ENCODE data around the gene DARS2.
A peak's percentile ranks its signal among the peaks of the same experiment; 100 is the strongest.
"Not testable (repeated sequence)": the region's sequence is repeated elsewhere in the genome, so short reads cannot be mapped to it uniquely, and the experiment has no call there.

The DARS2 gene

DNA sequence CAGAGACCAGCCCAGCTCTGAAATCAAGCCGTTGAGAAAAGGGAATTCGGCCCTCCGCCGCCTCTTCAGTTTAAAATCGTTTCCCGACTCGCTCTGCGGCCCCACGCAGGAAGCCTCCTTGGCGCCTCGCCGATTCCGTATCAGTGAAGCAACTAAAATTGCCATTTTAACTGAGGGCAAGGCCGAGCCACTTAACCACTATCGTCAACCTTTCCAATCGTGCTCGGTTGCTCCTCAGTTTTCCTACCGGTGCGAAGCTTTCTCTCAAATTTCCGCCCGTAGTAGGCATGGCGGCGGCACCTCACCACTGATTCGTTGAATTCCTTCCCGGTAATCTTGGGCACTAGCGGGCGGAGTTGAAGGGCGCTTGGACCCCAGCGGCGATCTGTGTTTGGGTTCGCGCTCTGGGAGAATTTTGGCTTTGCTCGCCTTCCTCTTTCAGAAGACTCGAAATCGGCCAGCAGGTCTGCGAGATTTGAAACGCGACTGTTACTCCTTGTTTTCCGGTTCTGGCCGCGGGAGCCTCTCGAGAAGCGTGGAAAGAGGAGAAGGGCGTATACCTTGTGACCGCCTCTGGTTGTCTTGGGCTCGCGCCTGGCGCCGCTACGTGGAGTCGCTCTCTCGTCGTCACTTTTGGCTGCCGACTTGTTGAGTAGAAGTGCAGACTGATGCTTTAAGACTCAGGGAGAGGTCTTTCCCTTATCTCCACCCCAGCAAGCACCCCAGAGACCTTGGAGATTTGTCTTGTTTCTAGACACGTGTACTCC lies at the start of gene DARS2, which contains the start of gene CENPL:
Gene DARS2, plus strand, starts transcription at position 359 of the 767 bp plus-strand sequence. CDS start 557 bp downstream, outside the sequence.
Gene CENPL, minus strand, starts transcription at position 569 of the 767 bp plus-strand sequence. CDS start 13,584 bp downstream, outside the sequence.
- peak; percentile 51 for DNase-seq

- no peak for DNase-seq
Measured at GRCh38 chr1:173775578-173776226, 48.8 kb upstream of the DARS2 start.

GRCh38 chr1:173779936-173780335 lies 44.5 kb upstream of the DARS2 start:
- no peak for DNase-seq

GRCh38 chr1:173784997-173785396 lies 39.5 kb upstream of the DARS2 start:
- DNase-seq = no peak

DNA sequence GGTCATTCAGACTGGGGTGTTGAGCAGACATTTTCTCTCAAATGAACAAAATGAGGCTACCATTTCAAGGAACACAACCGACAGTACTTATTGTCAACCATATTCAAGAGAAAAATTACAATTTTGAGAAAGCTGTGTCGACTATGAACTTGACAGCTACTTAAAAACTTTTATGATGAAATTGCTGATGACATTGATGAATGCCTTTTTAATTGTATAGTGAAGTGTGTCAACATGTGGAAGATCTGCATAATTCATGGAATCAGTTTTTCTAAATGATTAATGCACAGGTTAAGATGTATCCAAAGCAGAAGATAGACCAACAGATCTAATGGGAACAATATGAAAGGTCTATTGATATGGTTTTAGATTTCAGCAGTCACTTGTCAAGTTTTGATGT lies 34.6 kb upstream of the DARS2 start:
- DNase-seq = no peak

- no peak for DNase-seq
Measured at GRCh38 chr1:173798078-173798477, 26.4 kb upstream of the DARS2 start.

GRCh38 chr1:173799995-173800394 lies 24.5 kb upstream of the DARS2 start:
- DNase-seq = not testable (repeated sequence)

- no peak for DNase-seq
Measured at GRCh38 chr1:173802961-173803360, 21.5 kb upstream of the DARS2 start.

DNA sequence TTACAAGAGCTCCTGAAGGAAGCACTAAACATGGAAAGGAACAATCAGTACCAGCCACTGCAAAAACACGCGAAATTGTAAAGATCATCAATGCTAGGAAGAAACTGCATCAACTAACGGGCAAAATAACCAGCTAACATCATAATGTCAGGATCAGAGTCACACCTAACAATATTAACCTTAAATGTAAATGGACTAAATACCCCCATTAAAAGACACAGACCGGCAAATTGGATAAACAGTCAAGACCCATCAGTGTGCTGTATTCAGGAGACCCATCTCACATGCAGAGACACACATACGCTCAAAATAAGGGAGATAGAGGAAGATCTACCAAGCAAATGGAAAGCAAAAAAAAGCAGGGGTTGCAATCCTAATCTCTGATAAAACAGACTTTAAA lies 10.8 kb upstream of the DARS2 start:
- not testable (repeated sequence) for DNase-seq

- DNase-seq = no peak
Measured at GRCh38 chr1:173818459-173818858, 6.0 kb upstream of the DARS2 start.

GRCh38 chr1:173821680-173822079 lies 2.8 kb upstream of the DARS2 start:
- no peak for DNase-seq

DNA sequence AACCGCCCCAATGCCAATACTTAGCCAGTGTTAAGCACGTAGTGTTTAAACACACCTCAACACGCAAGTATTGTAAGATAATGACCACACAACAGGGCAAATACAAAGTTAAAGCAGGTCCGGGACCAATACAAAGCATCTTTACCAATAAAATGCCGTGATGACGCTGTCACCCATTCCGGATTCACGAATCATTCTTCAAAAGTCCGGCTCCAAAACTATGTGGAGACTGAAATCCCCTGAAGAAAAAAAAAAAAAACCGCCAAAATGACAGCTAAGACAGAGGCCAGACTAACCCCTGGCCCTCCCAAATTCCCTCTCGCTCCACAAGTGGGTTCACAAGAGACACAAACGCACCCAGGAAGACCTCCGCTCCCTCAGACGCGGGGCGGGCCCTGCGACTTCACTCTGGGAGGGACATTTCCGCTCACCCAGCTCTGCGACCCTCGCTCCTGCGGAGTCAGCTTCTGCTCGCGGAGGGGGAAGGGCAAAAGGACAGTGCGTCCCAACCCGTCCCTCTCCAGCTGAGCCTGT lies 625 bp upstream of the DARS2 start:
- no peak for DNase-seq

DNA sequence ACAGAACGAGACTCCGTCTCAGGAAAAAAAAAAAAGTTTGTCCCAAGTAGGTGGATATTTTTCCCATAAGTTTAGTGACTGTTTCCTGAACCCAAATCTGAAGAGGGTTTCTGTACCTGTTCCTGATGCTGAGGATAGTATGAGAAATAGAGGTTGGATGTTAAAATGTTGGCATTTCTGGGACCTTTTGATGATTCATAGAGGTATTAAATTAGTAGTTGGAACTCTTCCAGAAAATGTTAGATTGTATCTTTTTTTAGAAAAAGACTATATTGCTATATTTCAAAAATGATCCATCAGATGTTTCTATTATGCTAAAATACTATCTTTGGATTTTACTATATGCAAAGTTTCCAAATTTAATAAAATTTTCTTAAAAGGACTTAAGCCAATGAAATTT lies 3.1 kb downstream of the DARS2 start:
- no peak for DNase-seq

- DNase-seq = no peak
Measured at GRCh38 chr1:173832748-173833147, 8.3 kb downstream of the DARS2 start.

GRCh38 chr1:173852105-173852504 lies 27.6 kb downstream of the DARS2 start:
- no peak for DNase-seq

DNA sequence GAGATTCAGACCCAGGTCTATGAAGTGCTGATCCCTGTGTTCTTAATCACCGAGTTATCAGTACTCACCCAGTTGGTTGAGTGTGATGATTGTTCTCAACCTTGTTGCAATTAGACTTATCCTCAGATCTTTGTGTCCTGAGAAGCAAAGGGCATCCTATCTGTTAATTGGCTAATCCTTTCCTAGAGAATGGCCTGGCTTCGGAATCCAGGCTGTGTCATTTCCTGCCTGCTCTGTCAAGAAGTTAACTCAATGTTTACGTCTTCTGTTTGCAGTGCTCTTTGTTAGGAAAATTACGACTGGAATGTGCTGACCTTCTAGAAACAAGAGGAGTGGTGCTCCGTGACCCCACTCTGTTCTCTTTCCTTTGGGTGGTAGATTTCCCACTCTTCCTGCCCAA lies 28.6 kb downstream of the DARS2 start:
- no peak for DNase-seq

DNA sequence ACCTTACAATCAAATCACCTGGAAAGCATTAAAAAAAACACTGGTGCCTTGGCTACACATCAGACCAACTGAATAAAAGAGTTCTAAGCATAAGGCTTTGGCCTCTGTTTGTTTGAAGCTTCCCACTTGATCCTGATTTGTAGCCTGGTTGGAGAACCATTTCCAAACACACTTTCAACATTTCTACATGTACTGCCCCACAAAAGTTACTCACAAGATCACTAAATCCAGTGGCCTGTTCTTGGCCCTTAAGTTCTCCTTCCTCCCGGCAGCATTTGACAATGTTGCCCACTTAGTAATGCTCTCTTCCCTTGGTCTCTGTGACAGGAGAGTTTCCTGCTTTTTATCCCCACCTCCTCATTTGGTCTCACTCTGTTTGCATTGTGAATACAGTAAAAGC lies 31.5 kb downstream of the DARS2 start:
- DNase-seq = no peak

GRCh38 chr1:173856903-173857302 lies 32.4 kb downstream of the DARS2 start:
- no peak for DNase-seq

- no peak for DNase-seq
Measured at GRCh38 chr1:173857363-173857917, 33.0 kb downstream of the DARS2 start.

DNA sequence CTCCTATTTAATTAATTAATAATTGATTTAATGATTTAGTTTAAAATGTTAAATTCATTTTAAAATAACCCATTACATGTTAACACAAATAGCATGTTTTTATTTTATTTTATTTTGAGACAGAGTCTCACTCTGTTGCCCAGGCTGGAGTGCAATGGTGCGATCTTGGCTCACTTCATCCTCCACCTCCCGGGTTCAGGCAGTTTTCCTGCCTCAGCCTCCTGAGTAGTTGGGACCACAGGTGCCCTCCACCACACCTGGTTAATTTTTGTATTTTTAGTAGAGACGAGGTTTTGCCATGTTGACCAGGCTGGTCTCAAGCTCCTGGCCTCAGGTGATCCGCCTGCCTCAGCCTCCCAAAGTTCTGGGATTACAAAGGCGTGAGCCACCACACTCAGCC lies 35.1 kb downstream of the DARS2 start:
- not testable (repeated sequence) for DNase-seq

GRCh38 chr1:173860065-173860464 lies 35.6 kb downstream of the DARS2 start:
- DNase-seq = no peak

DNA sequence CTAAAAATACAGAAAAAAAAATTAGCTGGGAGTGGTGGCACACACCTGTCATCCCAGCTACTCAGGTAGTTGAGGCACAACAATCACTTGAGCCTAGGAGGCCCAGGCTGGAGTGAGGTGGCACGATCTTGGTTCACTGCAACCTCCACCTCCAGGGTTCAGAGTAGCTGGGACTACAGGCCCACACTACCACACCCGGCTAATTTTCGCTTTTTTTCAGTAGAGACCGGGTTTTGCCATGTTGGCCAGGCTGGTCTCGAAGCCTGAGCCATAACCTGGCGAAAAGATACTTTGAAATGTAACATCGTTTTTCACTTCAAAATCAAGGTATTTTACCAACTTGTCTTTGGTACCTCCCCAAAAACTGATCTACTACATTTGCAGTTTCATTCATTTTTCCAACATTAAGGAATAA lies 37.3 kb downstream of the DARS2 start:
- DNase-seq = no peak

DNA sequence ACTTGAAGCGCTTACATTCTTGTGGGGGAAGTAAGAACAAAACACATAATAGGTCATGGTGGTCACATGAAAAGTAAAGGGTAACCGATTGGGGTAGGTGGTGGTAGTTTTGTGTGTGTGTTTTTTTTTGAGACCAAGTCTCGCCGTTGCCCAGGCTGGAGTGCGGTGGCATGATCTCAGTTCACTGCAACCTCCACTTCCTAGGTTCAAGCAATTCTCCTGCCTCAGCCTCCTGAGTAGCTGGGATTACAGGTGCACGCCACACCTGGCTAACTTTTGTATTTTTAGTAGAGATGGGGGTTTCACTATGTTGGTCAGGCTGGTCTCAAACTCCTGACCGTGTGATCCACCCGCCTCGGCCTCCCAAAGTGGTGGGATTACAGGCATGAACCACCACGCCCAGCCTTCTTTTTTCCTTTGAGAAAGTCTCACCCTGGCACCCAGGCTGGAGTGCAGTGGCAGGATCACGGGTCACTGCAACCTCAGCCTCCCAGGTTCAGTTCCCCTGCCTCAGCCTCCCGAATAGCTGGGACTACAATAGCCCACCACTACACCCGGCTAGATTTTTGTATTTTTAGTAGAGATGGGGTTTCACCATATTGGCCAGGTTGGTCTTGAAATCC lies 37.8 kb downstream of the DARS2 start:
- not testable (repeated sequence) for DNase-seq
